ENCODE measurements around the gene RPGRIP1. TPM values are rescaled to one million over a fixed set of nuclear protein-coding genes. Genes with fewer than 3 reads are reported as not detected.
A peak's percentile ranks its signal among the peaks of the same experiment; 100 is the strongest.

The RPGRIP1 gene
- total RNA-seq, 1 donor from 2014 or later: not detected

- no peaks in the 10 kb centered on the region for H3K9me3 Mint-ChIP-seq (ENCODE audit: unreplicated experiment)
- peak overlapping the region; percentile 50 for H3K27ac Mint-ChIP-seq (ENCODE audit: unreplicated experiment)
- H3K4me1 Mint-ChIP-seq (ENCODE audit: low read depth, unreplicated experiment): peaks cover 4% of the 10 kb centered on the region
- H3K4me3 Mint-ChIP-seq (ENCODE audit: unreplicated experiment): peak overlapping the region; percentile 95
- no peaks in the 10 kb centered on the region for H3K36me3 Mint-ChIP-seq (ENCODE audit: unreplicated experiment)
- no peaks in the 10 kb centered on the region for H3K27me3 Mint-ChIP-seq (ENCODE audit: unreplicated experiment)
- DNase-seq: no peak
- no peak for TF ChIP-seq CTCF (IDR thresholded peaks at IDR 0.05; ENCODE audit: partially characterized antibody, unreplicated experiment)
Measured at GRCh38 chr14:21309238-21309636, 29.4 kb downstream of the RPGRIP1 start.

- no peaks in the 10 kb centered on the region for H3K9me3 Mint-ChIP-seq (ENCODE audit: unreplicated experiment)
- no peaks in the 10 kb centered on the region for H3K27me3 Mint-ChIP-seq (ENCODE audit: unreplicated experiment)
- no peak overlapping the region for H3K27ac Mint-ChIP-seq (ENCODE audit: unreplicated experiment)
- no peaks in the 10 kb centered on the region for H3K36me3 Mint-ChIP-seq (ENCODE audit: unreplicated experiment)
- H3K4me1 Mint-ChIP-seq (ENCODE audit: low read depth, unreplicated experiment): peaks cover 4% of the 10 kb centered on the region
- no peak for TF ChIP-seq CTCF (IDR thresholded peaks at IDR 0.05; ENCODE audit: partially characterized antibody, unreplicated experiment)
- no peak for DNase-seq
- H3K4me3 Mint-ChIP-seq (ENCODE audit: unreplicated experiment): no peak overlapping the region
Measured at GRCh38 chr14:21309956-21310355, 30.1 kb downstream of the RPGRIP1 start.

GRCh38 chr14:21311614-21312013 lies 31.7 kb downstream of the RPGRIP1 start:
- Mint-ChIP-seq H3K27me3 (ENCODE audit: unreplicated experiment) (no peaks in the 10 kb centered on the region), H3K9me3 (ENCODE audit: unreplicated experiment) (no peaks in the 10 kb centered on the region), H3K4me3 (ENCODE audit: unreplicated experiment) (no peak overlapping the region), H3K36me3 (ENCODE audit: unreplicated experiment) (no peaks in the 10 kb centered on the region), H3K4me1 (ENCODE audit: low read depth, unreplicated experiment) (peaks cover 4% of the 10 kb centered on the region), H3K27ac (ENCODE audit: unreplicated experiment) (no peak overlapping the region)
- DNase-seq: no peak
- TF ChIP-seq CTCF (IDR thresholded peaks at IDR 0.05; ENCODE audit: partially characterized antibody, unreplicated experiment): no peak

GRCh38 chr14:21313512-21313911 lies 33.6 kb downstream of the RPGRIP1 start:
- peaks cover under 1% of the 10 kb centered on the region for H3K4me1 Mint-ChIP-seq (ENCODE audit: low read depth, unreplicated experiment)
- no peaks in the 10 kb centered on the region for H3K36me3 Mint-ChIP-seq (ENCODE audit: unreplicated experiment)
- H3K4me3 Mint-ChIP-seq (ENCODE audit: unreplicated experiment): no peak overlapping the region

GRCh38 chr14:21317398-21317797 lies 37.5 kb downstream of the RPGRIP1 start:
- Mint-ChIP-seq H3K36me3 (ENCODE audit: unreplicated experiment) (no peaks in the 10 kb centered on the region), H3K4me3 (ENCODE audit: unreplicated experiment) (no peak overlapping the region), H3K27ac (ENCODE audit: unreplicated experiment) (no peak overlapping the region), H3K27me3 (ENCODE audit: unreplicated experiment) (peaks cover 5% of the 10 kb centered on the region), H3K9me3 (ENCODE audit: unreplicated experiment) (no peaks in the 10 kb centered on the region), H3K4me1 (ENCODE audit: low read depth, unreplicated experiment) (no peaks in the 10 kb centered on the region)
- DNase-seq: no peak
- no peak for TF ChIP-seq CTCF (IDR thresholded peaks at IDR 0.05; ENCODE audit: partially characterized antibody, unreplicated experiment)

More at GRCh38 chr14:21313512-21313911, 33.6 kb downstream of the RPGRIP1 start:
- TF ChIP-seq CTCF (IDR thresholded peaks at IDR 0.05; ENCODE audit: partially characterized antibody, unreplicated experiment): no peak
- DNase-seq: no peak
- H3K9me3 Mint-ChIP-seq (ENCODE audit: unreplicated experiment): no peaks in the 10 kb centered on the region
- H3K27me3 Mint-ChIP-seq (ENCODE audit: unreplicated experiment): peaks cover 3% of the 10 kb centered on the region
- no peak overlapping the region for H3K27ac Mint-ChIP-seq (ENCODE audit: unreplicated experiment)

All from glutamatergic neuron (in vitro differentiated cells).